Inflammatory macrophage treated with lipopolysaccharide for 4 hours (primary cell): Measurements from ENCODE around the gene CREBZF.

Experiments
- DNase-seq: peaks from one replicate; pipeline ENCODE4 v3.0.0-alpha.2; 2020

The CREBZF gene, protein sequence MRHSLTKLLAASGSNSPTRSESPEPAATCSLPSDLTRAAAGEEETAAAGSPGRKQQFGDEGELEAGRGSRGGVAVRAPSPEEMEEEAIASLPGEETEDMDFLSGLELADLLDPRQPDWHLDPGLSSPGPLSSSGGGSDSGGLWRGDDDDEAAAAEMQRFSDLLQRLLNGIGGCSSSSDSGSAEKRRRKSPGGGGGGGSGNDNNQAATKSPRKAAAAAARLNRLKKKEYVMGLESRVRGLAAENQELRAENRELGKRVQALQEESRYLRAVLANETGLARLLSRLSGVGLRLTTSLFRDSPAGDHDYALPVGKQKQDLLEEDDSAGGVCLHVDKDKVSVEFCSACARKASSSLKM

GRCh38 chr11:85664615-85665481 lies at the start of gene CREBZF:
TSS of gene CREBZF (minus strand) at chr11:85665129. CDS start at chr11:85664875, 254 bp downstream.
- peak; percentile 97 for DNase-seq

DNA sequence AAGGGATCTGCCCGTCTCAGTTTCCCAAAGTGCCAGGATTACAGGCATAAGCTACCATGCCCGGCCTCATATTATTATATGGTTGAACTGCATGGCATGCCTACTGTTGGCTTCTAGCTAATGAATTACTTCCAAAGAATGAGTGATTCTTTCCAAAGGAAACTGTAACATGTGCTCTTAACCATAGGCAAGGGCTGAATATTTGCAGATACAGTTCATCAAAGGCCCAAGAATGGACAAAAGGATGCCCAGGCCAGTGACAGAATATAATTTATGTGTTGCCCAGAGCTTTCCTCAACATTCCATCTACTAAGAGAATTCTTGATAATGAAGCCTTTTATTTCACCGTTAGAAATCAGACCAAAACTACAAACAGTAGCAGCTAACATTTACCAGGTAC lies 48.0 kb upstream of the CREBZF start:
- no peak for DNase-seq

GRCh38 chr11:85710917-85711316 lies 46.0 kb upstream of the CREBZF start:
- no peak for DNase-seq

DNA sequence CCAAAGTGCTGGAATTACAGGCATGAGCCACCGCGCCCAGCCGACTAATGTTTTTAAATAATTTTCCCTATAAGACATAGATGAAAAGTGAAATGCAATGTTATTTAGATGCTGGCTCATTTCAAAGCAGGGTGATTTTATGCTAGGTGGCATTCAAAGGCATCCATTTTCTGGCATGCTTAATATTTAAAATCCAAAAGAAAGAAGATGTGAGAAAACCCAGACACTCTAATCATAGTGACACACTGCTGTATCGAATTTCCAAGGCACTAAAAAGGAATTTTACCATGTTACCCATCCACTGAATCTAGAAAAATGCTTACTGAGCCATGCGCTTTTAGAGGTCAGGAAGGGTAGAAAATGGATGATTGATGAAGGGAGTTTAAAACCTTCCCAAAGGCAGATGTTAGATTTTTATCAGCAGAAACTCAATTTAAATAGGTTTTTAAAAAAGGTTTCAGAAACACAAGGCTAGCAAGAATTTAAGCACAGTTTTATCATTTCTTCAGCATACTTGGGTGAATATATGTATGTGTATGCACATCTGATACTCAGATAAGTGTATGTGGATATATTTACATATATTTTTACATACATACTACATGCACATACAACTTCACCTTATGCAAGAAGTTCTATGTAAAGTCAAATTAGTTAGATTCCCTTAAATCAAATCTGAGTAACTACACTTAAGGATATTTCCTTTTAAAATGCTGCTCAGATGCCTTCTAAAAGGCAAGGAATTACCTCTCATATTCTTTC lies 45.2 kb upstream of the CREBZF start:
- no peak for DNase-seq

DNA sequence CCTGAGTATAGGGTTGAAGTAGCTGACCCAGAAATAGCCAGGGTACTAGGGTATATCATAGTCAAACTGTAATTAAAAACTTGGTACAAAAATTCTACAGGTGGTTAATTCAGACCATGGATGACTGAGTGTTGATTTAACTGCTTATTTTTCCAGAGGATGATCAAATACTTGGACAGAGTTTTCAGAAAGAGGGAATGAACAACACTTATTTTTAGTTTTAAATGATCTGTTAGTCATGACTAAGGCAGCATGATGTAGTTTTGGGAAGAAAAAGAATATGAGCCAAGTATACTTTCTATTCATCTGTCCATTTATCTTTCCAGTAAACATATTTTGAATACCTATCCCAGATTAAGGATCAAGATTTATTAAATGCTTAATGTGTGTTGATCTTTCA lies 40.9 kb upstream of the CREBZF start:
- no peak for DNase-seq

GRCh38 chr11:85704967-85705366 lies 40.0 kb upstream of the CREBZF start:
- no peak for DNase-seq

- peak; percentile 32 for DNase-seq
Measured at GRCh38 chr11:85699957-85700741, 35.2 kb upstream of the CREBZF start.

GRCh38 chr11:85698195-85698594 lies 33.3 kb upstream of the CREBZF start:
- no peak for DNase-seq

DNA sequence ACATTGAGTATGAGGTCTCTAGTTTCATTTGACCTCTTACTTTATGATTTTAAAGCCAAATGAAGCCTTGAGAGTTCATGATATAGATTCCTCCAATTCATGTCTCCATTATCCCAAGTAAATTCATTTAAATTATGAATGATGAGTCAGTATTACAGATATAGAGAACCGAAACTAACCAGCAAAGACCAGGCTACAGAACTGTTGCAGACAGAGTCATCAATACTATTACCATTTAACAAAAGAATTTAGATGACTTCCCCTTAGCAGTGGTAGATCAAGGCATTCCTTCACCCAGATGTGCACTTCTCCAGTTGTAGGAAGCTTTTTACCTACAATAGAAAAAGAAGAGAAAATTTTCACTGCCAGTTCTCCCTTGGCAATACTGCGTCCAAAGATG lies 32.8 kb upstream of the CREBZF start:
- no peak for DNase-seq

GRCh38 chr11:85695546-85695945 lies 30.6 kb upstream of the CREBZF start:
- no peak for DNase-seq

DNA sequence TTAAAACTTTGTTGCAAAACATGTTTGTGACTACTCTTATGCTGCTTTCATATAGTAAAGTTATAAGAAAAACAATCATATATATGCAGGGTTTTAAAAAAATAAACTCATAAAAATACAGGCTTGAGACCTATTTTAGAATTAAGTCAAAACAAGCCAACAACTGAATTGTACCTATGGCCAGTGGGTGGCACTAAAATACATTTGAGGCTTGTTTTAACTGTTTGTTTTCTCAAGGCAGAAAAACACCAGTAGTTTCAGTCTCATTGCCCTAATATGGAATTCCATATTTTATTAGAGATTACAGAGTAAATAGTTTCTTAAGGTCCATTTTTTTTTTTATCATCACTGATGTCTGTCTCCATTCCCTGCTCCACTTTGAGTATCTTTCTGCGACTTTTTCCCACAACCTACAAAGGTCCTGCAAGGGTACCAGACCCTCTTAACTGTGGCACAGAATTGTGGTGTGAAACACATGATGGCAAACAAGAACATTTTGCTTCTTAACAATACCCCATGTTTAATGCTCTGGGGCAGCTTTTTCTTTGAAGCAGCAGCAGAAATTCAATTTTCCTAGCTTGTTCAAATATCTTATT lies 29.6 kb upstream of the CREBZF start:
- peak; percentile 34 for DNase-seq

GRCh38 chr11:85685820-85686459 lies 21.0 kb upstream of the CREBZF start, which contains the start of gene CCDC89:
TSS of gene CCDC89 (minus strand) at chr11:85686195. CDS start at chr11:85686130, 65 bp downstream.
- no peak for DNase-seq

DNA sequence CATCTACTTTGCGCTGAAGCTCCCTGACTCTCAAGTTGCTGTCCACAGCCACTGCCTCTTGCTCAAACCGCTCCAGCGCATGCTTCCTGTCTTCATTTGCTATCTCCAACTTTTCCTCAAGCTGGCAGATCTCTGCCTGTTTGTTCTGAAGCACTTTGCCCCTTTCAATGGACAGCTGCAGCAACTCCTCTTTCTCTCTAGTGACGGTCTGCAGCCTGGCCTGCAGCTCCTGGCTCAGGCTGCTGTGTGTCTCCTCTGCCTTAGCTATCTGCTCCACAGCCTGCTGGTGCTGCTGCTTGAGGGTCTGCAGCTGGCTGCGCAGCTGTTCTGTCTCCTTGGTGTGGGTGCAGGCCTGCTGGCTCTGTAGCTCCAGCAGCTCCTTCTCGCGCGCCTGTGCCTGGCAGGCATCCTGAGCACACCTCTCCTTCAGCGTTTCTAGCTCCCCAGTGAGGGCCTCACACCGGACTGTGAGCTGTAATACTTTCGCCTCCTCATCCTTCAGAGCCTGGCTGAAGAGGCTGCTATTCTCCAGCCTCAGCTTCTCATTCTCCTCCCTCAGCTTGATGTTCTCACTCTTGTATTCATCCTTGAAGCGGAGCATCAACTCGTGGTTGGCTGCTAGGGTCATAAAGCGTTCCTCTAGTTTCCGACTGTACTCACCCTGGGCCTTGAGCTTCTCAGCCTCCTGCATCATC lies 20.3 kb upstream of the CREBZF start:
- no peak for DNase-seq

DNA sequence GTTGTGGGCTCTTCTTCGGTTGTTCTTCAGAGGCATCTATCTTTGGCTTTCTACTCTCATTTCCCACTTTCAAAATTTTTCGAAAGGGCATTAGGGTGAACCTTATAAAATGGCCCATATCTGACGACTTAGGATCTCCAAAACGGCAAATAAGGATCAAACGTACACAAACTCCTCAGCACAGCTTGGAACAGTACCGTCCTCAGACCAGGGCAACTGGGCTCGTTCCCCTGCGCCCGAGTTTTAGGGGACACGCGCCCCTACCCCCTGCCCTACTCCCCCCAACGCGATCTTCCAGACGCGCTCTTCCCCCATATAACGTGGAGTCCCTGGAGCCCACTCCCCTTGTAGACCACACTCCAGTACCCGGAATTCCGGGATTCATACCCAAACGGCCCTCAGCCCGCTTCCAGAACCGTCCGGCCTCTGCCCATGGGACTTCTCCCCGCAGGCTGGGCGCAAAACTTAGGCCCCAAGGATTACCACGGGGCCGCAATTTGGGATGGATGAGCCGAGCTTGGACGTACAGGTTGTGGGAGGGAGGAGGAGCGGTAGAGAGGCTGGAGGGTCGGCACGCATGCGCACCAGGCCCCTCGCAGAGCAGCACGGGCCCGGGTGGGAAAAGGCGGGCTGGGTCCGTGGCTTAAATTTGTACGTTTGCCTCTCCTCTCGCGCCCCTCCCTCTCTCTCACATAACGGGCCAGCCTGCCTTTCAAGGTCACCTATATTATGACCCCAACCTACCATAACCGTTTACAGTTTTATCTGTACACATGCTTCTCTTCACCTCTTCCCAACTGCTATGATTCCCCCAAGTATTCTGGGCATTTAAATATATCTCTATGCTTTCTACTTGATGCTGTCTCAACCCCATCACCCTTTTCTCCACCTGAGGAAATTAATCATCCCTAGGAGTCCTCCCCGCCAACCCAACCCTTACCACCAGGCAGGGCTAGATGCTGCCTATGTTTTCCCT lies 17.7 kb upstream of the CREBZF start:
- peak; percentile 18 for DNase-seq

DNA sequence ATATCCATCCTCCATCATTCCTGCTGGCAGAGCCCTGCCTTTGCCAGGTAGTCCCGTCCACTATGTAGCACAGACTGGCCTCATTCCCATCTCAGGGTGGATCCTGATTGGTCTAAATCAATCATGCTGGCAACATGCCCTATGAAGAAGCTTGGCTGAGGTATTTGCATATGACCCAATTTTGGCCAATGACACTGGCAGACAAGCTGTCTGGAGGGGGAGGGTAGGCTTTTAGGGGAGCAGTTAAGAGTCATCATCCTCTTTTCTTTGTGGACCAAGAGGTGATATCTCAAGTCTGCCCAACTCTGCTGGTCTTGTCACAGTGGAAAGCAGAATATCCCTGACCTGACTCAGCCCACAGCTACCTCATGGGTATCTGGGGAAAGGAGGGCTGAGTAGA lies 16.0 kb upstream of the CREBZF start:
- DNase-seq: no peak

DNA sequence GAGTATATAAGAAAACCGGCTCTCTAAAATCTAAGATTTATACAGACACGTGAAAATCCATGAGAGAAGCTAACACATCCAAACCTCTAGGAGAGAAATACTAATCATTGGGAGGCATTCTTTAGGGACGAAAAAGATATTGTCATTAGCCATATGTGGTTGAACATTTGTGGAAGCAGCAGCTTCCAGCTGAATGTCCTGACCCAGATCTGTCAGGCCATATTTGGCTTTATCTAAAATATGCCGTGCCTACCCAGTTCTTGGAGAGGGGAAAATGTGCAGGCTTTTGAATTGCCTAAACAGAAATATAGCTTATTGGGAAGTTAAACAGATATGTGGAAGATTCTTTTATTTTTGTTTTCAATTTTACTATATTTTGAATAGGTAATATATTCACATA lies 14.6 kb upstream of the CREBZF start:
- DNase-seq: no peak

- no peak for DNase-seq
Measured at GRCh38 chr11:85673393-85673792, 8.5 kb upstream of the CREBZF start.

- DNase-seq: no peak
Measured at GRCh38 chr11:85672105-85672902, 7.4 kb upstream of the CREBZF start.
